Tibial artery (tissue), 4 donors: Measurements from ENCODE around the gene ZSWIM6.
"Not testable (repeated sequence)": the region's sequence is repeated elsewhere in the genome, so short reads cannot be mapped to it uniquely, and the experiment has no call there.

Source experiments
- DNase-seq, 2 donors: peaks; one replicate each; pipeline ENCODE4 v3.0.0-alpha.2; 2019
- H3K27ac ChIP-seq, 2 donors: fragments of 200-600 bp; sonication (generic) in 1 of 2; 1 replicate in 1 of 2; 2 replicates in 1 of 2; pipeline ENCODE4 v1.5.1; 2018 to 2019; ENCODE audit warnings: mild to moderate bottlenecking in 1 of 2
- H3K27me3 ChIP-seq, 2 donors: fragments of 200-600 bp; sonication (generic) in 1 of 2; one replicate each; pipeline versions ENCODE4 v1.5.1 to v1.6.0; 2016 to 2019
- H3K36me3 ChIP-seq, 3 donors: fragments of 200-600 bp; sonication (generic) in 2 of 3; one replicate each; pipeline ENCODE4 v1.5.1; 2016 to 2019; ENCODE audit warnings: mild to moderate bottlenecking in 2 of 3
- H3K4me1 ChIP-seq, 4 donors: fragments of 200-600 bp; sonication (generic) in 2 of 4; 1 replicate in 3 of 4; 2 replicates in 1 of 4; pipeline ENCODE4 v1.5.1; 2016 to 2019
- H3K4me3 ChIP-seq, 2 donors: fragments of 200-600 bp; sonication (generic) in 1 of 2; 1 replicate in 1 of 2; 2 replicates in 1 of 2; pipeline ENCODE4 v1.5.1; 2018 to 2019; ENCODE audit warnings: mild to moderate bottlenecking in 2 of 2
- H3K9me3 ChIP-seq, 3 donors: fragments of 200-600 bp; sonication (generic) in 1 of 3; one replicate each; pipeline ENCODE4 v1.5.1; 2016 to 2019
- intact Hi-C: fragments of 100-400 bp; cut with DNase I; formaldehyde crosslinking; loops from one replicate; pipeline ENCODE4 v1.15.0; 2023; ENCODE audit warnings: low total_unique reads
- TF ChIP-seq, protein P1 (sequence below), 2 experiments: fragments of 200-600 bp in 1 of 2; fragments of 450-650 bp in 1 of 2; IDR thresholded peaks; one replicate each; pipeline ENCODE4 v1.5.1; 2017 to 2019; ENCODE audit warnings: antibody characterized with exemption in 2 of 2, mild to moderate bottlenecking in 1 of 2, moderate library complexity in 1 of 2

ZSWIM6 gene

DNA sequence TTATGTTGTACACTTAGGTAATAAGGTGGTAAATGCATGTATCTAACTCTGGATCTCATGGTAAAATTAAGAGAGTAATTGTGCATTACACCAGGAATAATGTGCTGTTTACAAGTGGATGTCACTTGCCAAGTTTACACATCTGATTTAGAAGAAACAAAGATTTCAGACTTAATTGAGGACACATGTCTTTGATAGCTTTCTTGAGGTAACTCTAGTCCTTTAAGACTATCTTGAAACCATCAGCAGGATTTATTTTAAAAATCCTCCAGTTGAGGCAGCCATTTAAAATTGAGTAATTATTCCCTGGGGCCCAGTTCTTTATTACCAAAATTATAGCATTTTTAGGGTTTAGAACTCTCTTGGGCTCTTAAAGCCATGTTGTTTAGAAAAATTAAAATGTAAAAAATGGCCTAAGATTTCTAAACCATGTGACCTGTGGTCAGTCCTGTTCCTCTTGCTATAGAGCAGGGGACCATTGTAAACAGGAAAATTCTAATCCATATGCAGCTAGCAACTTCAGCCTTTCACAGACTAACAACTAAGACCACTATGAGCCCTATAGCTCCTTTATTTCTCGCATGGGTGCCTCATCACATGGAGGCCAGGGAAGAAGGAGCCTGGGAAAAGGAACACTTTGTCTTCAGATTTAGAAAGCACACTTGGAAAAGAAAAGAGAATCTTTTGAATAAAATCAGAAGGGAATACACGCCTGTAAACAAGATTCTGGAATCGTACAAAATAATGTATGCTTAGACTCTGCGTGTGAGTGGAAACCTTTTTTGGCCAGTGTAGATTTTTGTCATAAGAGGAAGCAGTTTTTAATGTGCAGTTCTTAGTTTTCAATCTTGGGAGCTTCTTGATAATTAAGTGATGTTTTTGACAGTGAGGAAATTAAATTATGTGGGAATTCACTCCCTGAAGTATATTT, 71.2 kb downstream of the ZSWIM6 start:
- H3K4me3 ChIP-seq = no peak overlapping the region
- intact Hi-C loops = no loop called here
- DNase-seq = no peak
- no peak overlapping the region for H3K27ac ChIP-seq
- no peaks in the 10 kb centered on the region for H3K36me3 ChIP-seq
- TF ChIP-seq, protein P1, sequence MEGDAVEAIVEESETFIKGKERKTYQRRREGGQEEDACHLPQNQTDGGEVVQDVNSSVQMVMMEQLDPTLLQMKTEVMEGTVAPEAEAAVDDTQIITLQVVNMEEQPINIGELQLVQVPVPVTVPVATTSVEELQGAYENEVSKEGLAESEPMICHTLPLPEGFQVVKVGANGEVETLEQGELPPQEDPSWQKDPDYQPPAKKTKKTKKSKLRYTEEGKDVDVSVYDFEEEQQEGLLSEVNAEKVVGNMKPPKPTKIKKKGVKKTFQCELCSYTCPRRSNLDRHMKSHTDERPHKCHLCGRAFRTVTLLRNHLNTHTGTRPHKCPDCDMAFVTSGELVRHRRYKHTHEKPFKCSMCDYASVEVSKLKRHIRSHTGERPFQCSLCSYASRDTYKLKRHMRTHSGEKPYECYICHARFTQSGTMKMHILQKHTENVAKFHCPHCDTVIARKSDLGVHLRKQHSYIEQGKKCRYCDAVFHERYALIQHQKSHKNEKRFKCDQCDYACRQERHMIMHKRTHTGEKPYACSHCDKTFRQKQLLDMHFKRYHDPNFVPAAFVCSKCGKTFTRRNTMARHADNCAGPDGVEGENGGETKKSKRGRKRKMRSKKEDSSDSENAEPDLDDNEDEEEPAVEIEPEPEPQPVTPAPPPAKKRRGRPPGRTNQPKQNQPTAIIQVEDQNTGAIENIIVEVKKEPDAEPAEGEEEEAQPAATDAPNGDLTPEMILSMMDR (IDR thresholded peaks at IDR 0.05) = no peak
- H3K9me3 ChIP-seq = no peaks in the 10 kb centered on the region
- peaks cover 0 to 36% (median 7%) of the 10 kb centered on the region in 4 donors for H3K4me1 ChIP-seq
- H3K27me3 ChIP-seq = no peaks in the 10 kb centered on the region

DNA sequence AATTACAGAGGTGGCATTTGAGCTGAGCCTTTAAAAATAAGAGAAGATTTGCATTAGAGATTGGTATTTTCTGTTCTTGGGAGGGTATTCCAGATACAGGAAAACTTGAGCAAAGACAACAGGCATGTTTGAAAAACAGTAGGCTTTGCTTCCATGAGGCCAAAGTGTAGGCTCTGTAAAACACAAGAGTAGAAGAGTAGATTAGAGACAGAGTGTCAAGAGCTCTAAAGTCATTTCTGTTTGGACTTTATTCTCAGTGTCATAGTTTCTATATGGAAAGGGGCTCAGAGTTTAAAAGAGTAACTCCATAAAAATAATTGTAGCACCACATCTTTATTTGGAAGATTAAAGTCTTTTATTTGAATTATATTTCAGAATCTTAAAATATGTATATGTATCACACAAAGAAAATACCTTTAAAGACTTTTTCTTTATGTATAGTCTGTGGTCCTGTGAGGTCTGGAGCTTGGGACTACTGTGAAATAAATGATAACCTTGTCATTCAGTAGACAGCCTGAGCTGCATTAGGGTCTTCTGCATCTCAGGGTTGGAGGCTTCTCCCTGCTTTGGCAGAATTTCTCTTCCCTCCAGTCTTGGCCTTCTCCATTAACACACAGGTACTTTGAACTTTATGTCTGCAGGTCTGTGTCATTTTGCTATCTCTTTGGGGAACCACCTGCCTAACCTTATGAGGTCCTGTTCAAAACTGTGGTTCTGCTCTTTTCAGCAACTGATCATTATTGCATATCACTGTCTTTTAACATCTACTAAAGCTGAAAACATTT, 73.6 kb downstream of the ZSWIM6 start:
- no peak for DNase-seq
- H3K4me3 ChIP-seq = no peak overlapping the region
- intact Hi-C loops = loop anchor here (5.0 kb wide), 1 partner anchor 73 kb away; the partner anchor contains the start of gene ZSWIM6
- H3K4me1 ChIP-seq = peaks cover 0 to 49% (median 18%) of the 10 kb centered on the region in 4 donors
- no peaks in the 10 kb centered on the region for H3K27me3 ChIP-seq
- no peaks in the 10 kb centered on the region for H3K9me3 ChIP-seq
- TF ChIP-seq, protein P1 (IDR thresholded peaks at IDR 0.05) = no peak
- no peak overlapping the region for H3K27ac ChIP-seq
- no peaks in the 10 kb centered on the region for H3K36me3 ChIP-seq

DNA sequence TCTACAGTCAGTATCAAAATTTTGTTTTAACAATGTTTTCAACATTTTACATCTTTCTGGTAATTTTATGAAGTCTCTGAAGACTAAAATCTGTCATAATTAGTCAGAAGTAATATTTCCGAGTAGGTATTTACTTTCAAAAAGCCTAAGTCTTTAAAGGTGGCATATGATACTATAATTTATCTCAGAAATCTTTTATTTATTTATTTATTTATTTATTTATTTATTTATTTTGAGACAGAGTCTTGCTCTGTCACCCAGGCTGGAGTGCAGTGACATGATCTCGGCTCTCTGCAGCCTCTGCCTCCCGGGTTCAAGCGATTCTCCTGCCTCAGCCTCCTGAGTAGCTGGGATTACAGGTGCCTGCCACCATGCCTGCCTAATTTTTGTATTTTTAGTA, 74.4 kb downstream of the ZSWIM6 start:
- intact Hi-C loops = loop anchor here (5.0 kb wide), 1 partner anchor 74 kb away; the partner anchor contains the start of gene ZSWIM6
- H3K9me3 ChIP-seq, H3K36me3 ChIP-seq, DNase-seq, H3K27ac ChIP-seq, H3K4me3 ChIP-seq, H3K27me3 ChIP-seq: not testable (repeated sequence)
- H3K4me1 ChIP-seq = peaks cover 0 to 49% (median 18%) of the 10 kb centered on the region in 4 donors

DNA sequence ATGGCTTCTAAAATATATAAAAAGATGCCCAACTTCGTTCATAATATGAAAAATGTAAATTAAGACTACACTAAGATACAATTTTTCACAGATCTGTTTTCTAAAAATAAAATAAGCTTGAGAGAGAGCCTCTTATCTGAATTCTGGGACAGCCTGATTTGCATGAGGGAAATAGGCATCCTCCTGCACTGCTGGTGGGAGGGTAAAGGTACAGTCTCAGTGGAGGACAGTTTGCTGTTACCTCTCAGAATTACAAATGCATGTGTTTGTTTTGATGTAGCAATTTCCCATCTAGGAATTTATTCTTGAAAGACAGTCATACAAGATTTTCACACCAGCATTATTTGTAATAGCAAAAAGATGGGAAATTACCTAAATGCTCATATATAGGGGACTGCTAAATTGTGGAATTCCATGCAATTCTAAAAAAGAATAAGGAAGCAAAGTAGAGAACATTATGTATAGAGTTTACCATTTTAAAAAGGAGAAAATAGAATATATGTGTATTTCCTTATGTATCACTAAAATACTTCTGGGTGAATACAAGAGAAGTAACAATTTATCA, 75.7 kb downstream of the ZSWIM6 start:
- Histone ChIP-seq H3K27ac (no peak overlapping the region), H3K27me3 (no peaks in the 10 kb centered on the region), H3K4me3 (no peak overlapping the region), H3K9me3 (no peaks in the 10 kb centered on the region), H3K4me1 (peaks cover 0 to 37% (median 15%) of the 10 kb centered on the region in 4 donors), H3K36me3 (no peaks in the 10 kb centered on the region)
- DNase-seq = no peak
- intact Hi-C loops = loop anchor here (5.0 kb wide), 1 partner anchor 75 kb away; the partner anchor contains the start of gene ZSWIM6
- TF ChIP-seq, protein P1 (IDR thresholded peaks at IDR 0.05) = no peak

DNA sequence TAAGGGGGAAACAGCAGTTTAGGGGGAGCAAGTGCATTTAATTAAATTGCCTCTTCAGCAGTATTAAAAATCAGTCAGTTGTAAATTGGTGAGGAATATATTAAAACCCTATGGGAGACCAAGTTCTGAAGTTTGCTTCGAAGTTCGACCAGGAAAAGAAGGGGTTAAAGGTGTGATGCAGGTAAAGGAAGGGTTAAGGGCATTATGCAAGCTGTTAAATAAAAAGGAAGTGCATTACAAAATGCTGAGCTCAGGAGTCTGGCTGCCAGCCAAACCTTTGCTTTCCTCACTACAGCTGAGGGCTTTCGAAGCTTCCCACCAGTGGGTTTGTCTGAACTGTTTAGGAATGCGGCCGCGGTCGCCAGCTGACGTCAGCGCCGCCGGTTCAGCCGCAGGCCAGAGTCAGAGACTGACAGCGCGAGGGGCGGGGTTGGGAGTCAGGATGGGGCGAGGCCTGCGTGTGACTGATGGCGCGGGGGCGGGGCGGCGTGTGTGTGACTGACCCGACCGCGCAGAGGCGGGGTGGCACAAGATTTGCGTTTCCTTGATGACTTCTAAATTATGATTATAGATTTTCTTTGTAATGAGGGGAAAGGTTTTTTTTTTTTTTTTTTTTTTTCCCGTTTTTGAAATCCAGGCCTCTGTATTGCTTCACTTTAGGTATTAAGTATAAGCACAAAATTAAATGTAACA, 76.6 kb downstream of the ZSWIM6 start:
- no peaks in the 10 kb centered on the region for H3K36me3 ChIP-seq
- peak overlapping the region; percentile 28 to 33 for H3K4me3 ChIP-seq
- DNase-seq = peak; percentile 99 to 100
- TF ChIP-seq, protein P1 (IDR thresholded peaks at IDR 0.05) = no peak
- no peaks in the 10 kb centered on the region for H3K9me3 ChIP-seq
- H3K27me3 ChIP-seq = no peaks in the 10 kb centered on the region
- peak overlapping the region in 1 of 2 donors; percentile 40 for H3K27ac ChIP-seq
- peaks cover 0 to 29% (median 15%) of the 10 kb centered on the region in 4 donors for H3K4me1 ChIP-seq
- intact Hi-C loops = loop anchor here (5.0 kb wide), 1 partner anchor 76 kb away; the partner anchor contains the start of gene ZSWIM6
